DMS53 (cell line): ENCODE data around the gene HRC.
A peak's percentile ranks its signal among the peaks of the same experiment; 100 is the strongest.
"Not testable (repeated sequence)": the region's sequence is repeated elsewhere in the genome, so short reads cannot be mapped to it uniquely, and the experiment has no call there.

Experiments used
- DNase-seq: peaks from one replicate; lab custom pipeline; 2025; lab: John Stamatoyannopoulos, UW

The HRC gene

DNA sequence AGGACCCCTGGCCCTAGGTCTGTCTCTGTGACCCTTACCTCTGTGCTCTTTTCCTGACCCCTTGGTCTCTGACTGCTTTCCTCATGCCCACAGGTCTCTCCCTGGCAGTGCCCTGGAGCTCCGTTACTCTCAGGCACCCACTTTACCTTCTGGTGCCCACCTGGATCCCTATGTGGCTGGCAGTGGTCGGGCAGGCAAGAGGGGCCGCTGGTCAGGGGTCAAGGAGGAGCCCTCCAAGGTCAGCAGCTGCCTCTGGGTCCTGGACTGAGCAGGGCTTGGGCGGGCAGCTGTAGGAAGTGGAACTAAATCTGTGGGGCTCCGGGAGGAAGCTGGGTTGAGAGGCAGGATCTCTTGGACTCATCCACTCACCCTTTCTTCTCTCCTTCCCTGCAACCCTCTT, 19.5 kb downstream of the HRC start:
- no peak for DNase-seq

GRCh38 chr19:49133621-49134454, 21.4 kb downstream of the HRC start:
- no peak for DNase-seq

DNA sequence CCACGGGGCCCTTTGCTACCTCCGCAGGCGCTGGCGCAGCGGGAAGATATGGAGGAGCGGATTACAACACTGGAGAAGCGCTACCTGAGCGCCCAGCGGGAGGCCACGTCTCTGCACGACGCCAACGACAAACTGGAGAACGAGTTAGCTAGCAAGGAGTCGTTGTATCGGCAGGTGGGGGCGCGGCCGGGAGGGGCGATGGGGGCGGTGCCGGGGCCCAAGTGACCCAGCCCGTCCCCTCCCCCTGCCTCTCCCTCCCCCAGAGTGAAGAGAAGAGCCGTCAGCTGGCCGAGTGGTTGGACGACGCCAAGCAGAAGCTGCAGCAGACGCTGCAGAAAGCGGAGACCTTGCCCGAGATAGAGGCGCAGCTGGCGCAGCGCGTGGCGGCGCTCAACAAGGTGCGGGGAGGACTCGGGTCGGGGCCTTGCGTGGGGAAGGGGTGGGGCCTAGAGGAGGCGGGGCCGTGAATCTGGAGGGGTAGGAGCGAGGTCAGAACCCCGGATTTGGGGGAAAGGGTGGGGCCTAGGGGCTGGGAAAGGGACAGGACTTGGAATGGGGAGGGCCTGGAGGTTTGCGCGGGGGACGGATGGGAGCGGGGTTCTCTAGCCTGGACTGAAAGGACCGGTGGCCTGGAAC, 22.1 kb downstream of the HRC start:
- no peak for DNase-seq

DNA sequence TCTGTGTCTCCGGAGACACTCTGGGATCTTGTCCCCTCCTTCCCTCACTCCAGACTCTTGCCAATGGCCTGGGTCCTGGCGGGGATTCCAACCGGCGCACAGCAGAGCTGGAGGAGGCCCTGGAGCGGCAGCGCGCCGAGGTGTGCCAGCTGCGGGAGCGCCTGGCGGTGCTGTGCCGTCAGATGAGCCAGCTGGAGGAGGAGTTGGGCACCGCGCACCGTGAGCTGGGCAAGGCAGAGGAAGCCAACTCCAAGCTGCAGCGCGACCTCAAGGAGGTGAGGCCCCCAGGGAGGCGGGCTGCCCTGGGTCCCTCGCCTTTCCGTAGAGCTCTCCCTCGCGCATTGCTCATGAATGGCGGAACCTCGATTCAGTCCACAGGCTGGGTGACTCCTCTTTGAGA, 24.9 kb downstream of the HRC start:
- DNase-seq: no peak

- no peak for DNase-seq
These were observed 26.0 kb downstream of the HRC start for GRCh38 chr19:49129238-49129583.

DNA sequence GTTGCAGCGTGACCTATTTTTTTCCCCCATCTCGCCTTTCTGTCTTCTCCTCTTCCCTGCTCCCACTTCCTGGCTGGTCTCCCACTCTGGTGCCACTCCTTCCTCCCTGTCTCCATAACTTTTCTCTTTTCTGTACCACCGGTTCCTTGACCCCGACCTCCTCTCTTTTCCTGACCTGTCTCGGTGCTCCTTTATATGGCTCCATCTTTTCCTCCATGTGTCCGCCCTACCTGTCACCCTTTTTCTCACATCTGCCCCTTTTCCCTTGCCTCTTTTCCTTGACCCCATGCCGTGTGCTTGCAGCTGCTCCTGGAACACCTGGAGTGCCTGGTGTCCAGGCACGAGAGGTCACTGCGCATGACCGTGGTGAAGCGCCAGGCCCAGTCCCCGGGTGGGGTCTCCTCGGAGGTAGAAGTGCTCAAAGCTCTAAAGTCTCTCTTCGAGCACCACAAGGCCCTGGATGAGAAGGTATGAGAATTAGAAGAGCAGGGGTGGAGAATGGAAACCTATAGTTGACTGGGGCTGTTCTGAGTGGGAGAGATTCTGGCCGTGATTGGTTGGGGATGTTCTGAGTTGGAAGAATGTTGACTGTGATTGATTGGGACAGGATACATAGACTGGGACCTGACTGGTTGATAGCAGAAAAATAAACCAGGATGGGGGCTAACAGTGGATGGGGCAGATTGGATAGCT, 26.5 kb downstream of the HRC start:
- DNase-seq: no peak

- DNase-seq: peak; percentile 100
These were observed 27.3 kb downstream of the HRC start for GRCh38 chr19:49127674-49128544.

DNA sequence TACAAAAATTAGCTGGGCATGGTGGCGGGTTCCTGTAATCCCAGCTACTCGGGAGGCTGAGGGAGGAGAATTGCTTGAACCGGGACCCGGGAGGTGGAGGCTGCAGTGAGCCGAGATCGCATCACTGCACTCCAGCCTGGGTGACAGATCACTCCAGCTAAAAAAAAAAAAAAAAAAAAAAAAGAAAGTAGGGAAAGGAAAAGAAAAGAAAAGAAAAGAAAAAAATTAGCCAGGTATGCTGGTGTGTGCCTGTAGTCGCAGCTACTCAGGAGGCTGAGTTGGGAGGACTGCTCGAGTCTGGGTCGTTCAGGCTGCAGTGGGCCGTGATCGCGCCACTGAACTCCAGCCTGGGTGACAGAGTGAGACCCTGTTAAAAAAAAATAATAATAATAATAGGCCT, 28.0 kb downstream of the HRC start:
- DNase-seq: not testable (repeated sequence)

- DNase-seq: no peak
These were observed 28.6 kb downstream of the HRC start for GRCh38 chr19:49126575-49126974.

DNA sequence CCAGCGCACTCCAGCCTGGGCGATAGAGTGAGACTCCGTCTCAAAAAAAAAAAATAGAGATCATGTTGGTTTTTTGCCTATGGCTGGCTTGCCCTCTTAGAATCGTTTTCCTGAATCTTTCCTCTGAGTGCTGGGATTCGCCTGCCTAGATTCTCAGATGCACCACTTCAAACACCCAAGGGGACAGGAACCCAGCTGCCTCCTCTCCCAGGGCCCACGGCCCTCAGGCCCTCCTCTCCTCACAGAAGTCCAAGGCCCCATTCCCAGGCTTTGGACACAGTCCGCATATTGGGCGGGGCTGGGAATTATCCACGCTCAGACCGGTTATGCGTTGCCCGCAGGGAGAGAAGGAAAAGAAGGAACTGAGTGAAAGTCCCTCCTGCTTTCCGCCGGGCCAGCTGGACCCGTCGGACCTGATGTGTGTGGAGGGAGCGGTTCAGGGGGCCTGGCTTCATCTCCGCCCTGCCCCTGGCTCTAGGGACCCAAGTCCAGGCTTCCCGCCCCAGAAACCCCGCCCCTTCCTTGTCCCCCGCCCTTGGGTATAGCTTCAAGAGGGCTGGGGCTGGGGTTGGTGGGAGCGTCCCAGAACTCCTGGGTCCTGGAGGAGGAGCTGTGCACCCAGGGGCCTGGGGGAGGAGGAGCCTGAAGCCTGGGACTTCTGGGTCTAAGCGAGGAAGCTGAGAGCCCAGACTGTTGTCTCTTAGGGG, 30.0 kb downstream of the HRC start:
- peak; percentile 52 for DNase-seq

- not testable (repeated sequence) for DNase-seq
These were observed 31.9 kb downstream of the HRC start for GRCh38 chr19:49123285-49123684.

DNA sequence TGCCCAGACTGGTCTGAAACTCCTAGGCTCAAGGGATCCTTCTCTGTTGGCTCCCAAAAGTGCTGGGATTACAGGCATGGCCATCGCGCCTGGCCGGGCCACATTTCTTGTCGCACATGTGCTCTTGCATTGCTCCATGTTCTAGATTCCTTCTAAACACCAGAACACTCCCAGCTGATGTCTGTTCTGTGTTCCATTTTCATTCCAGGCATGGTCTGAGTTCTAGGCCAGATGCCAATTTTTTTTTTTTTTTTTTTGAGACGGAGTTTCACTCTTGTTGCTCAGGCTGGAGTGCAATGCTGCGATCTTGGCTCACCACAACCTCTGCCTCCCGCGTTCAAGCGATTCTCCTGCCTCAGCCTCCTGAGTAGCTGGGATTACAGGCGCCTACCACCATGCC, 33.4 kb downstream of the HRC start:
- not testable (repeated sequence) for DNase-seq

GRCh38 chr19:49120868-49121267, 34.3 kb downstream of the HRC start:
- DNase-seq: no peak

DNA sequence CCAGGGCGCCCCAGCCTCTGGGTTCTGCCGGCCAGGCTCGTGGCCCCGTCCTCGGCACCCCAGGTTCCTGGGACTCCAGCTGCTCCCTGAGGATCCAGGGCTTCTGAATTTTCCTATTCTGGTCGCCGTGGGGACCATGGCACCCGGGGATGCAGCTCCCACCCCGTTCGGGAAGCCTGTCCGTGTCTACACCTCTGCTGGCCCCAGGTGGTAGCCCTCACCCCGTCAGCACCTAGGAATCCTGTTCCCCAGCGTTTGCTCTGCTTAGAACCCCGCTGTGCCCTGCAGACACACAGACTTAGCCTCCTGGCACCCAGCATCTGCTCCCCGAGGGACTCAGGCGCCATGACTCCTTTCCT, 34.9 kb downstream of the HRC start:
- DNase-seq: no peak

- DNase-seq: peak; percentile 73
These were observed 35.5 kb downstream of the HRC start, which contains the start of gene PPFIA3 for GRCh38 chr19:49119411-49120324. TSS of gene PPFIA3 (plus strand) at chr19:49119544. CDS start at chr19:49127874, 8,330 bp downstream.

- DNase-seq: peak; percentile 97
These were observed 36.4 kb downstream of the HRC start, which contains the start of gene C19orf73 for GRCh38 chr19:49118565-49119410. TSS of gene C19orf73 (minus strand) at chr19:49119143. CDS start at chr19:49119022, 121 bp downstream.

- DNase-seq: no peak
These were observed 37.3 kb downstream of the HRC start for GRCh38 chr19:49117677-49118564.

- no peak for DNase-seq
These were observed 38.7 kb downstream of the HRC start for GRCh38 chr19:49116544-49116943.
